Left lung (tissue), 10 donors: ENCODE data around the gene LGALS9. TPM values are rescaled to one million over a fixed set of nuclear protein-coding genes. Genes with fewer than 3 reads are reported as not detected.
"Not testable (repeated sequence)": the region's sequence is repeated elsewhere in the genome, so short reads cannot be mapped to it uniquely, and the experiment has no call there.

Experiments
- ATAC-seq: fragments of 200-7000 bp; cut with Tn5 transposase; one replicate; pipeline ENCODE4 v1.9.1; 2020; ENCODE audit warnings: moderate library complexity
- DNase-seq, 4 donors: peaks; one replicate each; pipeline ENCODE4 v3.0.0-alpha.2; 2013 to 2020
- H3K27ac ChIP-seq, 2 donors: fragments of 200-600 bp; sonication (generic) in 1 of 2; one replicate each; pipeline versions ENCODE4 v1.5.0 to v1.8.0; 2020 to 2021
- H3K27me3 ChIP-seq, 2 donors: fragments of 200-600 bp; sonication (generic) in 1 of 2; one replicate each; pipeline versions ENCODE4 v1.5.0 to v1.8.0; 2020 to 2021
- H3K36me3 ChIP-seq, 2 donors: fragments of 200-600 bp; sonication (generic) in 1 of 2; one replicate each; pipeline versions ENCODE4 v1.5.0 to v1.8.0; 2020 to 2021
- H3K4me1 ChIP-seq, 2 donors: fragments of 200-600 bp; one replicate each; pipeline ENCODE4 v1.8.0; 2021
- H3K4me3 ChIP-seq, 2 donors: fragments of 200-600 bp; sonication (generic) in 1 of 2; one replicate each; pipeline versions ENCODE4 v1.5.0 to v1.8.0; 2020 to 2021; ENCODE audit warnings: mild to moderate bottlenecking in 1 of 2
- H3K9me3 ChIP-seq, 2 donors: fragments of 200-600 bp; sonication (generic) in 1 of 2; one replicate each; pipeline versions ENCODE4 v1.5.0 to v1.8.0; 2020 to 2021
- intact Hi-C, 2 donors: fragments of 100-400 bp; cut with DNase I; formaldehyde crosslinking; loops; one replicate each; pipeline versions ENCODE4 v1.11.2 to v1.14.2; 2022
- polyA plus RNA-seq, 6 donors: library from polyadenylated mRNA; unstranded; fragments of 120-200 nt; gene quantifications; one replicate each; pipeline ENCODE4 v1.2.1, GENCODE V29; 2013; ENCODE audit not compliant: insufficient read length in 6 of 6
- total RNA-seq, 2 donors: library from RNA; stranded (reverse); fragmentation: NEBNext Ultra II Directional; extraction: Animal tissue kit (Norgen Biotek cat#: 25700); gene quantifications; one replicate each; pipeline ENCODE4 v1.2.1, GENCODE V29; 2021
- TF ChIP-seq, protein P1 (sequence below), 2 donors: fragments of 200-600 bp; sonication (generic) in 1 of 2; IDR thresholded peaks; one replicate each; pipeline versions ENCODE4 v1.5.0 to v1.8.0; 2021; ENCODE audit warnings: antibody characterized with exemption in 2 of 2
- donor health status: DM: no; HTN: yes; CAD: no.
- donor health status: DM: no; HTN: no; CAD: no.

The LGALS9 gene
- total and polyA plus RNA-seq, 8 donors, result 18.1 to 149 (median 23.4) TPM

DNA sequence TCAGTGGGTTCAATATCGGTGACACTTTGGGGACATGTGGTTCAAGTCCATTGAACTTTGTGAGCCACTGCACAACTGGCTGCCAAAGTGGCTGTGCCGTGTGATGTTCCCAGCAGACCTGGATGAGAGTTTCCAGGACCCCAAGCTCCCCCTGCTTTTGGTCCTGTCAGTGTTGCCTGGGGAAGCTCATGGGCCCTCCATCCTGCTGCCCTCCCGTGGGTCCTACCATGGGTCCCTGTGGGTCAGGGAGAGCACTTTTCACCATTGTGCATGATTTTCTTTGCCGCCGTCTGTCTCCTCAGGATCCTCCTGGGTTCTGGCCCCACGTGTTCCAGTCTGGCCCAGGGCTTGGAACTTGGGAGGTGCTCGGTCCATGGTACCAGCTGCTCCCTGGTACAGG lies 38.1 kb downstream of the LGALS9 start:
- H3K27me3 ChIP-seq, result no peaks in the 10 kb centered on the region
- no peak for DNase-seq
- no peak overlapping the region for H3K4me3 ChIP-seq
- H3K36me3 ChIP-seq, result no peaks in the 10 kb centered on the region
- no peaks in the 10 kb centered on the region for H3K9me3 ChIP-seq
- no peak overlapping the region for H3K27ac ChIP-seq
- no peaks in the 10 kb centered on the region for H3K4me1 ChIP-seq
- no peak for ATAC-seq
- TF ChIP-seq, protein P1, sequence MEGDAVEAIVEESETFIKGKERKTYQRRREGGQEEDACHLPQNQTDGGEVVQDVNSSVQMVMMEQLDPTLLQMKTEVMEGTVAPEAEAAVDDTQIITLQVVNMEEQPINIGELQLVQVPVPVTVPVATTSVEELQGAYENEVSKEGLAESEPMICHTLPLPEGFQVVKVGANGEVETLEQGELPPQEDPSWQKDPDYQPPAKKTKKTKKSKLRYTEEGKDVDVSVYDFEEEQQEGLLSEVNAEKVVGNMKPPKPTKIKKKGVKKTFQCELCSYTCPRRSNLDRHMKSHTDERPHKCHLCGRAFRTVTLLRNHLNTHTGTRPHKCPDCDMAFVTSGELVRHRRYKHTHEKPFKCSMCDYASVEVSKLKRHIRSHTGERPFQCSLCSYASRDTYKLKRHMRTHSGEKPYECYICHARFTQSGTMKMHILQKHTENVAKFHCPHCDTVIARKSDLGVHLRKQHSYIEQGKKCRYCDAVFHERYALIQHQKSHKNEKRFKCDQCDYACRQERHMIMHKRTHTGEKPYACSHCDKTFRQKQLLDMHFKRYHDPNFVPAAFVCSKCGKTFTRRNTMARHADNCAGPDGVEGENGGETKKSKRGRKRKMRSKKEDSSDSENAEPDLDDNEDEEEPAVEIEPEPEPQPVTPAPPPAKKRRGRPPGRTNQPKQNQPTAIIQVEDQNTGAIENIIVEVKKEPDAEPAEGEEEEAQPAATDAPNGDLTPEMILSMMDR (IDR thresholded peaks at IDR 0.05), result no peak
- intact Hi-C loops, result loop anchor here in 1 of 2 donors (10.0 kb wide), 1 partner anchor 206 kb away; no protein-coding TSS in a partner anchor

DNA sequence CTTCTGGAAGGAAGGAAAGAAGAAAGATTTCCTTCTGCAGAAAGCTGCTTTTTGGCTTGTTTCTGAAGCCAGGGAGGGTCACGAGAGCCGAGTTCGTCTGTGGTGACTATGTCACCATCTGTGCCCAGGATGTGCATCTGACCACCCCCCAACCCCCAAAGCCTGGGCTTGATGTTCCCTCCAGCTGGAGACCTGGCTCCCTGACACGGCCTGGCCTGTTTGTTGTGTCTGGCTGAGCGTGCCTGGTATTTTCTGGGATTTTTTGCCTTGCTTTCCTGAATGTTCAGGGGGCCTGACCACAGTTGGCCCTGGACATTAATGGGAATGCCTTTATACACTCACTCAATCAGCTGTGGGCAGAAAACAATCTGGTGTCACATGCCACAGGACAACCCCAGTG lies 38.9 kb downstream of the LGALS9 start:
- no peak for DNase-seq
- Histone ChIP-seq H3K9me3 (no peaks in the 10 kb centered on the region), H3K36me3 (no peaks in the 10 kb centered on the region), H3K27me3 (no peaks in the 10 kb centered on the region), H3K4me1 (no peaks in the 10 kb centered on the region), H3K4me3 (no peak overlapping the region), H3K27ac (no peak overlapping the region)
- intact Hi-C loops, result loop anchor here in 1 of 2 donors (10.0 kb wide), 1 partner anchor 205 kb away; no protein-coding TSS in a partner anchor
- TF ChIP-seq, protein P1 (IDR thresholded peaks at IDR 0.05), result no peak
- ATAC-seq, result no peak

DNA sequence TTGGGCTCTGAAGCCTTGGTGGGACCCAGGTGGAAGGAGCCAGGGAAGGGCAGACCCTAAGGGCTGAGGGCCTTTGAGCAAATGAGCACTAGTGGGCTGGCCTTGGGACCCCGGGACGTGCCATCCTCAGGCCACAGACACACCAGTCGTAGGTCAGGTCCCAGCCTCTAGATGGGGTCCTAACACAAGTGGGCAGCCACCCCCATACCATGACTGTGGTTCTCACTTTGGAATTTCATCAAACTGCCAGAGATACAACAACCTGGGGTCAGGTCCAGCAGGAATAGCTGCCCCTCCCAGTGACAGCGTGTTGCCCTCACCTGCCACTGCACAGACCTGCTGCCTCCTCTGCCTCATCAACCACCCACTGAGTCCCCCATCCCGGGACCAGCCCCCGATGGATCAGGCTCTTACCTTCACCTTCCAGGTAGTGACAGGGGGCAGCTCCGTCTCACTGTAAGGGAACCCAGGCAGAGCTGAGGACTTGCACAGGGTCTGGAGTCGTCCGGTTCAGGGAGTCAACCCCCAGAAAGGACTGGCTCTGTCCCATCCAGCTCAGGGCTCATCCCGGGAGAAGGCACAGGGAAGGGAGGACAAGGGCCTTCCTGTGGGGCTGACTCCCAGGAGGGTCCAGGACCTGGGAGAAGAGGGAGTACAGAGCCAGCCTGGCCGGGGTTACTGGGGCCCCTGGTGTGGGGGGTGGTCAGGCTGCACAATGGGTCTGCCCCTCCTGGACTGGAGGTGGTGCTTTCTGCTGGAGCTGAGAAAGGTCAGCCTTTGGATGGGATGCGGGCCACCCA lies 40.0 kb downstream of the LGALS9 start:
- intact Hi-C loops, result no loop called here
- Histone ChIP-seq H3K4me3 (no peak overlapping the region), H3K9me3 (no peaks in the 10 kb centered on the region), H3K36me3 (no peaks in the 10 kb centered on the region), H3K27me3 (no peaks in the 10 kb centered on the region), H3K27ac (no peak overlapping the region), H3K4me1 (no peaks in the 10 kb centered on the region)
- TF ChIP-seq, protein P1 (IDR thresholded peaks at IDR 0.05), result no peak
- DNase-seq (no peak), ATAC-seq (no peak)

DNA sequence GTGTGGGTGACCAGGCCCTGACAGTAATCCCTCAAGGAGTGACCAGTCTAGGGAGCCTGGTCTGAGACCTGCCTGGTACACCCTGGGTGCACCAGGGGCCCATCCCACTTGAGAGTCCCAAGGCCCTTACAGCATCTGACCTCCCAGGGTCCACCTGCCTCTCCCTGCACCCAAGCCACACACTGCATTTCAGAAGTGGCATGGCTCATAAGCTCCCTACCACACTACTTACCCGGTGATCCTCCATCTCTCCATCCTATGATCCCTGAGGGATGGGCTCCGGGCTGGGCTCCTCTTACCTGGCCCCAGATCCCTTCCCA lies 40.6 kb downstream of the LGALS9 start:
- Histone ChIP-seq H3K36me3 (no peaks in the 10 kb centered on the region), H3K4me3 (no peak overlapping the region), H3K4me1 (no peaks in the 10 kb centered on the region), H3K27ac (no peak overlapping the region), H3K27me3 (no peaks in the 10 kb centered on the region), H3K9me3 (no peaks in the 10 kb centered on the region)
- ATAC-seq (no peak), DNase-seq (no peak)
- TF ChIP-seq, protein P1 (IDR thresholded peaks at IDR 0.05), result no peak
- intact Hi-C loops, result no loop called here

DNA sequence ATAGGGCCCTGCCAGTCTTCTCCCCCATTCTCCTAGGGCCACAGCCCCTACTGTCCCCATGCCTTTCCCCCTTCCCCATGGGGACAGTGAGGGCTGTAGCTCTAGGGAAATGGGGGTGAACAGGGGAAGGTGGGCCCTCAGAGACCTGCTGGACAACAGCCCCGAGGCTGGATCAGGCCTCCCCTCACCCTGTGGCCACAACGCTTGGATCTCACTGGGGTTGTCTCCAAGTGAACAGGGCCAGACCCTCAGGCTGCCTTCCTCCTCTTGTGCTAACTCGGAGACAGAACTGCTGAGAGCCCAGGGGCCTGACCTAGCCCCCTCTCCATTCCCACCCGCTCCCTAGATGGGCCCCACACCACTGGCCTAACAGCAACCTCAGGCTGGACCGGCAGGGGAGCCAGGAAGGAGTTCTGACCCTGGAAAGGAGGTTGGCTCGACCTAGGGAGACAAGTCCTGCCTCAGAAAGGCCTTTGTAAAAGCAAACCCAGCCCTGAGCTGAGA lies 41.0 kb downstream of the LGALS9 start:
- H3K4me1 ChIP-seq, ATAC-seq: not testable (repeated sequence)

More for the DNA sequence above, 41.0 kb downstream of the LGALS9 start:
- H3K27ac ChIP-seq, H3K27me3 ChIP-seq, H3K36me3 ChIP-seq, DNase-seq, intact Hi-C loops, H3K4me3 ChIP-seq, H3K9me3 ChIP-seq: not testable (repeated sequence)
